ENCODE results near the gene LPIN3. TPM values are rescaled to one million over a fixed set of nuclear protein-coding genes. Genes with fewer than 3 reads are reported as not detected.

LPIN3 gene
- total and polyA plus RNA-seq, 2 donors (not counting 3 experiments of a cell fraction or from before 2014, with no cell fraction given), result 2.1 to 3.0 TPM

DNA sequence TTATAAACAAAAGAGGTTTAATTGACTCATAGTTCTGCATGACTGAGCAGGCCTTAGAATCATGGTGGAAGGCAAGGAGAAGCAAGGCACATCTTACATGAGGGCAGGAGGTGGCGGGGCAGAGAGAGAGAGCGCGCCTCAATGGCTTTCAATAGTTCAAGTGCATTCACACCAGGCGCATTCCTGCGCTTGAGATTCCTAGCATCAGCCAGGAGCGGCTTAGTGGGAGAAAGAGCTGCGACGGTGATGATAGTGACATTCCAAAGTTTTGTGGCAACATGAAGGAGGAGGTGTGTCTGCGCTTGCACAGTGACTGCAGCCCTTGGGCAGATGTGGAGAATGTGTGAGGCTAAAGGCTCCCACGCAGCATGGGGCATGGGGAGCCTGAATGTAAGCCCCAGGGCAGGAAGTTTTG is 51.0 kb downstream of the LPIN3 start:
- Histone ChIP-seq H3K4me3 (replicated peaks in 1 of 3; ENCODE audit: insufficient read depth in 1 of 3, low read depth in 1 of 3, low read length in 3 of 3) (no peak overlapping the region), H3K4me1 (ENCODE audit: control insufficient read depth, extremely low read depth, insufficient read depth, low read length) (no peaks in the 10 kb centered on the region), H3K9me1 (replicated peaks; ENCODE audit: control insufficient read depth, extremely low read depth, insufficient read depth, low read length) (no peaks in the 10 kb centered on the region), H2AFZ (ENCODE audit: low read depth, low read length) (no peak overlapping the region), H3K4me2 (ENCODE audit: insufficient read depth, low read length) (no peak overlapping the region), H3K9ac (replicated peaks; ENCODE audit: extremely low read depth, insufficient read depth, low read length) (no peak overlapping the region), H3K9me3 (replicated peaks; ENCODE audit: control insufficient read depth, insufficient read depth, low read length) (no peaks in the 10 kb centered on the region), H3K27ac (ENCODE audit: insufficient read depth, low read depth, low read length) (no peak overlapping the region), H3K27me3 (ENCODE audit: control insufficient read depth in 2 of 2, insufficient read depth in 2 of 2, low read length in 2 of 2) (peaks cover 0 to 1% of the 10 kb centered on the region in 2 experiments), H3K79me2 (ENCODE audit: control insufficient read depth, insufficient read depth, low read length) (no peaks in the 10 kb centered on the region), H3K36me3 (ENCODE audit: control insufficient read depth in 2 of 2, extremely low read depth in 1 of 2, insufficient read depth in 2 of 2, low read length in 2 of 2) (no peaks in the 10 kb centered on the region), H4K20me1 (replicated peaks; ENCODE audit: control insufficient read depth, extremely low read depth, insufficient read depth, low read length) (no peaks in the 10 kb centered on the region)
- ChIA-PET POLR2A (no interaction called here), CTCF (no interaction called here)
- intact Hi-C loops (cut with micrococcal nuclease), result no loop called here
- DNase-seq (ENCODE audit: low read depth, low spot score), result no peak
- TF ChIP-seq EZH2 (IDR thresholded peaks at IDR 0.05; ENCODE audit: borderline replicate concordance, low read depth, low read length, severe bottlenecking) (no peak), FOS (IDR thresholded peaks at IDR 0.05; ENCODE audit: borderline replicate concordance, insufficient read depth, low read length) (no peak), POLR2AphosphoS5 (IDR thresholded peaks at IDR 0.05; ENCODE audit: insufficient read depth, low read depth, low read length) (no peak), GATA2 (IDR thresholded peaks at IDR 0.05; ENCODE audit: insufficient read depth, insufficient read length, low read depth, low read length) (no peak), JUN (IDR thresholded peaks at IDR 0.05; ENCODE audit: borderline replicate concordance, insufficient read depth, insufficient read length, low read depth) (no peak)
- dilution Hi-C loops (cut with MboI; ENCODE audit: extremely low pct_ligation_motif_present, low sequenced_read_pairs), result no loop called here
- FAIRE-seq, result no peak
- BruUV-seq (replicated peaks), result no TSS peak

DNA sequence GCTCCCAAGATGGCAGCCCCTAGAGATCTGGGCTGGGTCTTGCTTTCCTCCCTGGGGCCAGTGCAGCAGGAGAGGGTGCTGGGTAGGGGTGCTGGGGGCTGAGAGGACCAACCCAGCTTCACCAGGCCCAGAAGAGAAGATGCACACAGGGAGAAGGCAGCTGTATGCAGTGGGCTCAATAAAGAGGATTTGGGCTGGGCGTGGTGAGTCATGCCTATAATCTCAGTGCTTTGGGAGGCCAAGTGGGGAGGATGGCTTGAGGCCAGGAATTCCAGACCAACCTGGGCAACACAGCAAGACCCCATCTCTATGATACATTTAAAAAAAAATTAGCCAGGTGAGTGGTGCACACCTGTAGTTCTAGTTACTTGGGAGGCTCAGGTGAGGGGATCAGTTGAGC is 51.7 kb downstream of the LPIN3 start:
- POLR2A ChIA-PET, result no interaction called here
- Histone ChIP-seq H3K27ac (ENCODE audit: insufficient read depth, low read depth, low read length) (no peak overlapping the region), H3K27me3 (ENCODE audit: control insufficient read depth in 2 of 2, insufficient read depth in 2 of 2, low read length in 2 of 2) (no peaks in the 10 kb centered on the region), H4K20me1 (replicated peaks; ENCODE audit: control insufficient read depth, extremely low read depth, insufficient read depth, low read length) (no peaks in the 10 kb centered on the region), H3K9ac (replicated peaks; ENCODE audit: extremely low read depth, insufficient read depth, low read length) (no peak overlapping the region), H3K36me3 (ENCODE audit: control insufficient read depth in 2 of 2, extremely low read depth in 1 of 2, insufficient read depth in 2 of 2, low read length in 2 of 2) (no peaks in the 10 kb centered on the region), H3K4me1 (ENCODE audit: control insufficient read depth, extremely low read depth, insufficient read depth, low read length) (no peaks in the 10 kb centered on the region), H2AFZ (ENCODE audit: low read depth, low read length) (no peak overlapping the region), H3K9me3 (replicated peaks; ENCODE audit: control insufficient read depth, insufficient read depth, low read length) (no peaks in the 10 kb centered on the region), H3K9me1 (replicated peaks; ENCODE audit: control insufficient read depth, extremely low read depth, insufficient read depth, low read length) (no peaks in the 10 kb centered on the region), H3K4me3 (replicated peaks in 1 of 3; ENCODE audit: insufficient read depth in 1 of 3, low read depth in 1 of 3, low read length in 3 of 3) (no peak overlapping the region), H3K4me2 (ENCODE audit: insufficient read depth, low read length) (no peak overlapping the region), H3K79me2 (ENCODE audit: control insufficient read depth, insufficient read depth, low read length) (no peaks in the 10 kb centered on the region)
- dilution Hi-C loops (cut with MboI; ENCODE audit: extremely low pct_ligation_motif_present, low sequenced_read_pairs), result no loop called here
- FAIRE-seq (no peak), DNase-seq (ENCODE audit: low read depth, low spot score) (no peak)
- no TSS peak for BruUV-seq (replicated peaks)
- intact Hi-C loops (cut with micrococcal nuclease), result no loop called here
- TF ChIP-seq MAX (IDR thresholded peaks at IDR 0.05; ENCODE audit: insufficient read depth, insufficient read length) (no peak), FOS (IDR thresholded peaks at IDR 0.05; ENCODE audit: borderline replicate concordance, insufficient read depth, low read length) (no peak), JUN (IDR thresholded peaks at IDR 0.05; ENCODE audit: borderline replicate concordance, insufficient read depth, insufficient read length, low read depth) (no peak), MYC (IDR thresholded peaks at IDR 0.05; ENCODE audit: low read depth, low read length) (no peak), EZH2 (IDR thresholded peaks at IDR 0.05; ENCODE audit: borderline replicate concordance, low read depth, low read length, severe bottlenecking) (no peak), GATA2 (IDR thresholded peaks at IDR 0.05; ENCODE audit: insufficient read depth, insufficient read length, low read depth, low read length) (no peak), POLR2A (IDR thresholded peaks at IDR 0.05; ENCODE audit: low read depth, low read length) (no peak), POLR2AphosphoS5 (IDR thresholded peaks at IDR 0.05; ENCODE audit: insufficient read depth, low read depth, low read length) (no peak)
- TF ChIP-seq, protein P1, sequence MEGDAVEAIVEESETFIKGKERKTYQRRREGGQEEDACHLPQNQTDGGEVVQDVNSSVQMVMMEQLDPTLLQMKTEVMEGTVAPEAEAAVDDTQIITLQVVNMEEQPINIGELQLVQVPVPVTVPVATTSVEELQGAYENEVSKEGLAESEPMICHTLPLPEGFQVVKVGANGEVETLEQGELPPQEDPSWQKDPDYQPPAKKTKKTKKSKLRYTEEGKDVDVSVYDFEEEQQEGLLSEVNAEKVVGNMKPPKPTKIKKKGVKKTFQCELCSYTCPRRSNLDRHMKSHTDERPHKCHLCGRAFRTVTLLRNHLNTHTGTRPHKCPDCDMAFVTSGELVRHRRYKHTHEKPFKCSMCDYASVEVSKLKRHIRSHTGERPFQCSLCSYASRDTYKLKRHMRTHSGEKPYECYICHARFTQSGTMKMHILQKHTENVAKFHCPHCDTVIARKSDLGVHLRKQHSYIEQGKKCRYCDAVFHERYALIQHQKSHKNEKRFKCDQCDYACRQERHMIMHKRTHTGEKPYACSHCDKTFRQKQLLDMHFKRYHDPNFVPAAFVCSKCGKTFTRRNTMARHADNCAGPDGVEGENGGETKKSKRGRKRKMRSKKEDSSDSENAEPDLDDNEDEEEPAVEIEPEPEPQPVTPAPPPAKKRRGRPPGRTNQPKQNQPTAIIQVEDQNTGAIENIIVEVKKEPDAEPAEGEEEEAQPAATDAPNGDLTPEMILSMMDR (IDR thresholded peaks at IDR 0.05; ENCODE audit: extremely low read depth in 1 of 2, insufficient read depth in 1 of 2, low read depth in 1 of 2, low read length in 2 of 2), result no peak
- CTCF ChIA-PET, result no interaction called here
